Measurements from ENCODE around the gene KCNE2.

DNA sequence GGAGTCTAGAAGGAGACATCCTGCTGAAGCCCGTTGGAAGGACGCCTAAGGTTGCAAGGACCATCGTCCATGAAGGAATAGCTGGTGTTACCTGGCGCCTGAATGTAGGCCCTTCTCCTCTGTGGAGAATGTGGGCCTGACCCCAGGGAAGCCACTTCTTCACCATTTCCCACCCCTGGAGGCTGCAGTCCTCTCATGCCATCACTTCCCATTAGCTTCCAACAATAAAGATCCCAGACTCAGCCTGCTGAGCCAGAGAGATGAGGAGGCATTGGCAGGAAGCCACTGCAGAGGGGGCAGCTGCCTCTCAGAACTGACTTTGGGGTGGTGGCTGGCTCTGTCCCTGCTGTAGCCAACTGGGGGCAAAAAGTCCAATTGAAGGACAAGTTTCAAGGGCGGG is 21.3 kb upstream of the KCNE2 start:
- no peak for TF ChIP-seq EZH2 (IDR thresholded peaks at IDR 0.05; ENCODE audit: borderline replicate concordance, low read depth, low read length, severe bottlenecking)
- TF ChIP-seq, protein P1, sequence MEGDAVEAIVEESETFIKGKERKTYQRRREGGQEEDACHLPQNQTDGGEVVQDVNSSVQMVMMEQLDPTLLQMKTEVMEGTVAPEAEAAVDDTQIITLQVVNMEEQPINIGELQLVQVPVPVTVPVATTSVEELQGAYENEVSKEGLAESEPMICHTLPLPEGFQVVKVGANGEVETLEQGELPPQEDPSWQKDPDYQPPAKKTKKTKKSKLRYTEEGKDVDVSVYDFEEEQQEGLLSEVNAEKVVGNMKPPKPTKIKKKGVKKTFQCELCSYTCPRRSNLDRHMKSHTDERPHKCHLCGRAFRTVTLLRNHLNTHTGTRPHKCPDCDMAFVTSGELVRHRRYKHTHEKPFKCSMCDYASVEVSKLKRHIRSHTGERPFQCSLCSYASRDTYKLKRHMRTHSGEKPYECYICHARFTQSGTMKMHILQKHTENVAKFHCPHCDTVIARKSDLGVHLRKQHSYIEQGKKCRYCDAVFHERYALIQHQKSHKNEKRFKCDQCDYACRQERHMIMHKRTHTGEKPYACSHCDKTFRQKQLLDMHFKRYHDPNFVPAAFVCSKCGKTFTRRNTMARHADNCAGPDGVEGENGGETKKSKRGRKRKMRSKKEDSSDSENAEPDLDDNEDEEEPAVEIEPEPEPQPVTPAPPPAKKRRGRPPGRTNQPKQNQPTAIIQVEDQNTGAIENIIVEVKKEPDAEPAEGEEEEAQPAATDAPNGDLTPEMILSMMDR (IDR thresholded peaks at IDR 0.05; ENCODE audit: borderline replicate concordance, extremely low read depth, low read length, poor library complexity, severe bottlenecking) = no peak
